Activated CD4-positive, alpha-beta T cell treated with anti-CD3 and anti-CD28 coated beads, Interleukin-2, amount 10 ng/mL, durations not matched to agents 7 days and 5 days (primary cell): Measurements from ENCODE around the gene ANKRD42. TPM values are rescaled to one million over a fixed set of nuclear protein-coding genes. Genes with fewer than 3 reads are reported as not detected.
"Not testable (repeated sequence)": the region's sequence is repeated elsewhere in the genome, so short reads cannot be mapped to it uniquely, and the experiment has no call there.

ENCODE experiments used
- CTCF ChIA-PET: fragments of 350-600 bp; sonication (Branson Sonifier 250); formaldehyde crosslinking; loops from one replicate; lab custom pipeline; 2021; ENCODE audit warnings: antibody characterized with exemption; lab: Charles Lee
- POLR2A ChIA-PET: fragments of 350-600 bp; sonication (Branson Sonifier 250); formaldehyde crosslinking; loops from one replicate; lab custom pipeline; 2021; ENCODE audit warnings: antibody characterized with exemption; lab: Charles Lee
- DNase-seq: peaks from one replicate; pipeline ENCODE4 v3.0.0-alpha.2; 2020
- H3K27ac Mint-ChIP-seq: one replicate; pipeline ENCODE4 v1.8.0; 2021; ENCODE audit warnings: mild to moderate bottlenecking, moderate library complexity, mixed read lengths
- H3K27me3 Mint-ChIP-seq: one replicate; pipeline ENCODE4 v1.8.0; 2021; ENCODE audit warnings: mixed read lengths
- H3K36me3 Mint-ChIP-seq: one replicate; pipeline ENCODE4 v1.8.0; 2021; ENCODE audit warnings: low read depth, mixed read lengths
- H3K4me1 Mint-ChIP-seq: one replicate; pipeline ENCODE4 v1.8.0; 2021; ENCODE audit warnings: mixed read lengths
- H3K4me3 Mint-ChIP-seq: one replicate; pipeline ENCODE4 v1.8.0; 2021; ENCODE audit warnings: mild to moderate bottlenecking, moderate library complexity, mixed read lengths
- H3K9me3 Mint-ChIP-seq: one replicate; pipeline ENCODE4 v1.8.0; 2021; ENCODE audit warnings: mixed read lengths
- total RNA-seq, 2 experiments: library from RNA; stranded (reverse); gene quantifications; one replicate each; pipeline ENCODE4 v1.2.3, GENCODE V29; 2021

ANKRD42 gene
- total RNA-seq, 2 experiments from 2014 or later: 1.8 to 2.2 TPM

DNA sequence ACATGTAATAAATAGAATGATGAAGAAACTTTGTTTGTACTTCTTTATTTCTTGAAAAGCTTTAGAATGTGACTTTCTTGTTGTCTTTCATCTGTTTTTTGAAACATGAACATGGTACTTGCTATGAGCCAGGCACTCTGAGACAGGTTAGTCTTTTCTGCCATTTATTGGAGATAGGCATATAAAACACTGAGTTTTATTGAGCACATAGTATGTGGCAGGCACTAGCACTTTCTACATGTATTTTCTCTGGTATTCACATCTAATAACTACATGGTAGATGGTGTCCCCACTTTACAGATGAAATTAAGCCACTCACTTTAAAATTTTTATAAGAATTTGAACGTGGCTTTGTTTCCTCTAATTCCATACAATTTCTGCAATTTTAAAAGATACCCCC is 7.7 kb upstream of the ANKRD42 start:
- no peak overlapping the region for H3K4me3 Mint-ChIP-seq
- DNase-seq: no peak
- POLR2A ChIA-PET: no interaction called here
- H3K27ac Mint-ChIP-seq: no peak overlapping the region
- CTCF ChIA-PET: interaction anchor here (0.9 kb wide), 1 partner anchor 13 kb away, joined by 4 read pairs; no protein-coding TSS in a partner anchor
- peaks cover 51% of the 10 kb centered on the region for H3K36me3 Mint-ChIP-seq
- H3K4me1 Mint-ChIP-seq: peaks cover 2% of the 10 kb centered on the region
- no peaks in the 10 kb centered on the region for H3K9me3 Mint-ChIP-seq
- H3K27me3 Mint-ChIP-seq: no peaks in the 10 kb centered on the region

DNA sequence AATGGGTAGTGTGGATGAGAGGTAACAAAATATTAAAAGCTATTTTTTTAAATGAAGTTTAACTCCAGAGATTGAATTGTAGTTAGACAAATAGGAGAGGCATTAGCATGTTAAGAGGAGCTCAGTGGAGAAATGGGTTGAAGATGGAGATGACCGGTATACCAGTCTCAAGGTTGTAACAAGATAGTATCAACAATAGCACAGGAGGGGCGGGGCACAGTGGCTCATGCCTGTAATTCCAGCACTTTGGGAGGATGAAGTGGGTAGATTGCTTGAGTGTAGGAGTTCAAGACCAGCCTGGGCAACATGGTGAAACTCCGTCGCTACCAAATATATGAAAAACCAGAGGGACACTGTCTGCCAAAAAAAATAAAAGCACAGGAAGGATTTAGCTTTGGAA is 6.0 kb upstream of the ANKRD42 start:
- H3K4me1 Mint-ChIP-seq: peaks cover 9% of the 10 kb centered on the region
- H3K27me3 Mint-ChIP-seq: no peaks in the 10 kb centered on the region
- no peak for DNase-seq
- H3K27ac Mint-ChIP-seq: no peak overlapping the region
- H3K4me3 Mint-ChIP-seq: no peak overlapping the region
- ChIA-PET POLR2A (no interaction called here), CTCF (interaction anchor here (0.5 to 1.0 kb wide), 3 partner anchors 14 to 19 kb away, joined by 3 to 7 read pairs (median 4); no protein-coding TSS in a partner anchor)
- no peaks in the 10 kb centered on the region for H3K9me3 Mint-ChIP-seq
- H3K36me3 Mint-ChIP-seq: peaks cover 44% of the 10 kb centered on the region

DNA sequence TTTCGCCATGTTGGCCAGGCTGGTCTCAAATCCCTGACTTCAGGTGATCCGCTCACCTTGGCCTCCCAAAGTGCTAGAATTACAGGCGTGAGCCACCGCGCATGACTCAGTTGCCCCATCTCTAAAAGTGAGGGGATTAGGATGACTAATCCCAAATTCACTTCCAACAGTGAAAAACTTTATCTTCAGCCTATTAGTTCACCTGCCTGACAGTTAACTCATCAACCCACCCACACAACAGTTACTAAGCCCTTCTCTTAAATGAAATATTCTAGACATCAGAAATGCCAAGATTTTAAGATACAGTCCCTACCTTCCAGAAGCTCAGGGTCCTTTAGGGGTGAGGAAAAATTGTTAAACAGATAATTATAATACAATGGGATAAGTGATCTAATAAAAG is 2.0 kb upstream of the ANKRD42 start:
- POLR2A ChIA-PET: no interaction called here
- no peak for DNase-seq
- H3K9me3 Mint-ChIP-seq: no peaks in the 10 kb centered on the region
- H3K27ac Mint-ChIP-seq: no peak overlapping the region
- H3K27me3 Mint-ChIP-seq: no peaks in the 10 kb centered on the region
- peaks cover 23% of the 10 kb centered on the region for H3K36me3 Mint-ChIP-seq
- CTCF ChIA-PET: interaction anchor here (0.9 kb wide), 1 partner anchor 11 kb away, joined by 5 read pairs; no protein-coding TSS in a partner anchor
- peaks cover 35% of the 10 kb centered on the region for H3K4me1 Mint-ChIP-seq
- peak overlapping the region; percentile 1 for H3K4me3 Mint-ChIP-seq

DNA sequence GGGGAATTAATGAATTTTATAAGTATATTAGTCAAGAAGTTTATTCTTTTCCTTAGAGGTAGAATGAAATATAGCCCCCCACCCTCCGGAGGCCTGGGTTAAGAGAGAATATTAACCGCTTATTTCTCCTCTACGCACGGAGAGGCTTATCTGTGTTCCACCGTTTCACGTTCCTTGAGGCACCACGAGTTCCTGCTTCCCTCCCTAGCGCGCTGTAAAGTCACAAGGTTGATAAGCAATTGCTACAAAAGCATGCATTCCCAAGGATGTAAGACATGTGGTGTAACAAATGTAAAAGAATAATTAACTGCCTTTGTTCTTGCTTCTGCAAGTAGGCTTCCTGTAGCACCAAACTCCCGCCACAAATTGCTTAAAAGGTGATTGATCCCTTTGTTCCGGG is 1.5 kb upstream of the ANKRD42 start:
- POLR2A ChIA-PET: no interaction called here
- Mint-ChIP-seq H3K4me1 (peaks cover 35% of the 10 kb centered on the region), H3K27ac (no peak overlapping the region), H3K4me3 (peak overlapping the region; percentile 96), H3K9me3 (no peaks in the 10 kb centered on the region), H3K36me3 (peaks cover 20% of the 10 kb centered on the region), H3K27me3 (no peaks in the 10 kb centered on the region)
- CTCF ChIA-PET: no interaction called here
- no peak for DNase-seq

- peak overlapping the region; percentile 94 for H3K27ac Mint-ChIP-seq
- H3K4me1 Mint-ChIP-seq: peaks cover 35% of the 10 kb centered on the region
- ChIA-PET POLR2A (no interaction called here), CTCF (interaction anchor here (1.5 kb wide), 1 partner anchor 25 kb away, joined by 3 read pairs; no protein-coding TSS in a partner anchor)
- H3K9me3 Mint-ChIP-seq: no peaks in the 10 kb centered on the region
- no peaks in the 10 kb centered on the region for H3K27me3 Mint-ChIP-seq
- H3K36me3 Mint-ChIP-seq: peaks cover 14% of the 10 kb centered on the region
- DNase-seq: no peak
- H3K4me3 Mint-ChIP-seq: peak overlapping the region; percentile 96
Observed at GRCh38 chr11:83192606-83193245, 786 bp upstream of the ANKRD42 start.

DNA sequence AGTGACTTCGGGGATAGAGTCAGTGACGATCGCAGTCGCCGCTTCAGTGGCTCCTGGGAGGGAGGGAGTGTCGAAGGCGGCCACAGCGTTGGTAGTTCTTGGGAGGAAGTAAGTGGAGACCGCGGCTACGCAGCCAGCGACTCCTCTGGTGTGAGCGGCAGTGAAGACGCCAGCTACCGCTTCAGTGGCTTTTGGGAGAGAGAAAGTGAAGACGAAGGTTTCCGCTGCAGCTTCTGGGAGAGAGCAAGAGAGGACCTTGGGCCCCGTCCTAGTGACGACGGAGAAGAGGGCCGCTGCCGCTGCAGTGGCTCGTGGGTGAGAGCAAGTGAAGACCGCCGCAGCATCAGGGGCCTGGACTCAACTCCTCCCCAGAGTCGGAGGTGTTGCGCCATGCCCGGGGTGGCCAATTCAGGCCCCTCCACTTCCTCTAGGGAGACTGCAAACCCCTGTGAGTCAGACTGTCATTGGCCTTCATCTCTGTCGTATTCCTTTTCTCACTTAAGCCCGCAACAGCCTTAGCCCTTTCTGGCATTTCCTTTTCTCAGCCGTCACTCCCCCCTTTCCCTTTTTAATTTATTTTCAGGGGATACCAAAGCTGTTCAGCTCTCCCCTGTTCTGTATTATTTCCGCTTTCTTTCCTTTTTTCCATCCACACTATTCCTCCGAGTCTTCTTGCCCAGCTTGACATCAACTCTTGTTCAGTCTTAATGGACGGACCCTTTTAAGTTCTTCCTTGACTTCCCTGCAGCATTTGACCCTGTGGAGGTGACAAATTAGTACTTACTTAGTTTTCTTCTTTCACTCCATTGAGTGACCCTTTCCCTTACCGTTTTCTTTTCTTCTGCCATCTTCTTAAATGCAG is 1.0 kb downstream of the ANKRD42 start:
- ChIA-PET POLR2A (interaction anchor here (0.6 kb wide), 1 partner anchor 52 kb away, joined by 3 read pairs; no protein-coding TSS in a partner anchor), CTCF (interaction anchor here (1.2 to 1.5 kb wide), 3 partner anchors 9 to 31 kb away, joined by 3 read pairs; no protein-coding TSS in a partner anchor)
- no peaks in the 10 kb centered on the region for H3K9me3 Mint-ChIP-seq

GRCh38 chr11:83195143-83195466 is 1.6 kb downstream of the ANKRD42 start:
- no peak for DNase-seq
- Mint-ChIP-seq H3K36me3 (peaks cover 9% of the 10 kb centered on the region), H3K27me3 (no peaks in the 10 kb centered on the region), H3K4me1 (peaks cover 35% of the 10 kb centered on the region), H3K4me3 (peak overlapping the region; percentile 96), H3K9me3 (no peaks in the 10 kb centered on the region), H3K27ac (peak overlapping the region; percentile 94)
- ChIA-PET CTCF (interaction anchor here (1.2 kb wide), 1 partner anchor 8 kb away, joined by 3 read pairs; no protein-coding TSS in a partner anchor), POLR2A (no interaction called here)

More for the DNA sequence above, 1.0 kb downstream of the ANKRD42 start:
- Mint-ChIP-seq H3K36me3 (peaks cover 11% of the 10 kb centered on the region), H3K4me1 (peaks cover 35% of the 10 kb centered on the region), H3K27me3 (no peaks in the 10 kb centered on the region), H3K27ac (peak overlapping the region; percentile 94), H3K4me3 (peak overlapping the region; percentile 96)
- DNase-seq: peak; percentile 74

DNA sequence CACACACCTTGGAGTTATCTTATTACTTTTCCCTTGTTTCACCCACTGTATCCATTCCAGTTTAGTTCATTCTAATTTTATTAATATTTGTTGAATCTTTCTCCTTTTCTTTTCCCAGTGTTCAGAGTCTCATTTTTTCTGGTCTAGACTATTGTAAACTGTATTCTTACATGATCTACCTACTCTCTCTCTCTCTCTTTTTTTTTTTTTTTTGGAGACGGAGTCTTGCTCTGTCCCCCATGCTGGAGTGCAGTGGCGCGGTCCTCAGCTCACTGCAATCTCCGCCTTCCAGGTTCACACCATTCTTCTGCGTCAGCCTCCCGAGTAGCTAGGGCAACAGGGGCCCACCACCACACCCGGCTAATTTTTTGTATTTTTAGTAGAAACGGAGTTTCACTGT is 2.1 kb downstream of the ANKRD42 start:
- peaks cover 7% of the 10 kb centered on the region for H3K36me3 Mint-ChIP-seq
- no peak for DNase-seq
- no peak overlapping the region for H3K4me3 Mint-ChIP-seq
- no peak overlapping the region for H3K27ac Mint-ChIP-seq
- CTCF ChIA-PET: interaction anchor here (0.7 to 1.2 kb wide), 2 partner anchors 8 to 233 kb away, joined by 3 to 4 read pairs; no protein-coding TSS in a partner anchor
- no peaks in the 10 kb centered on the region for H3K9me3 Mint-ChIP-seq
- POLR2A ChIA-PET: no interaction called here
- peaks cover 35% of the 10 kb centered on the region for H3K4me1 Mint-ChIP-seq
- H3K27me3 Mint-ChIP-seq: no peaks in the 10 kb centered on the region

- H3K36me3 Mint-ChIP-seq: no peaks in the 10 kb centered on the region
- ChIA-PET POLR2A (no interaction called here), CTCF (interaction anchor here (1.0 kb wide), 2 partner anchors 11 to 16 kb away, joined by 3 to 4 read pairs; no protein-coding TSS in a partner anchor)
- H3K9me3 Mint-ChIP-seq: no peaks in the 10 kb centered on the region
- peaks cover 7% of the 10 kb centered on the region for H3K4me1 Mint-ChIP-seq
- DNase-seq: no peak
- no peak overlapping the region for H3K4me3 Mint-ChIP-seq
- no peaks in the 10 kb centered on the region for H3K27me3 Mint-ChIP-seq
- no peak overlapping the region for H3K27ac Mint-ChIP-seq
Observed at GRCh38 chr11:83200035-83200434, 6.5 kb downstream of the ANKRD42 start.

DNA sequence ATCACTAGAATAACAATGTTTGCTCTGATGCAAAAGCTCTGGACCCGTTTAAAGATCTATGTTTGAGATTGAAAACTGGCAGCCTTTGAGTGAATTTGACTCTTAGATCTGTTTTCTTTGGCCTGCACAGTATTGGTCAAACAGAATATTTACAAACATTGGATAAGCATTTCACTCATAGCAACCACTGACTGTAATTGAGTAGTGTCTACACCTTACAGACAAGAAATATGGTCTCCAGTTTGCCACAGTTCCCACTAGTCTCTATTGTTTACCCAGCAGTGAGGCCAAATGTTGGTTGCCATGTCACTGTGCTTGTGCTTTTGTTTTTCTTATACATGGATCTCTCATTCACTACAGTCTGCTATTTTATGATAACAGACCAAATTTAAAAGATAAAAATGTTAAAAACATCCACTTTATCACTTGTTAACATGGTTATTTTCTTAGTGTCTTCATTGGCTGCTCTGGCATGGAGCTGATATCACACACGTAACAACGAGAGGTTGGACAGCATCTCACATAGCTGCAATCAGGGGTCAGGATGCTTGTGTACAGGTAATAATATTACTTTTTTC is 12.2 kb downstream of the ANKRD42 start:
- Mint-ChIP-seq H3K27ac (no peak overlapping the region), H3K9me3 (no peaks in the 10 kb centered on the region), H3K36me3 (no peaks in the 10 kb centered on the region), H3K4me1 (no peaks in the 10 kb centered on the region), H3K4me3 (no peak overlapping the region), H3K27me3 (no peaks in the 10 kb centered on the region)
- no peak for DNase-seq
- ChIA-PET POLR2A (no interaction called here), CTCF (no interaction called here)

DNA sequence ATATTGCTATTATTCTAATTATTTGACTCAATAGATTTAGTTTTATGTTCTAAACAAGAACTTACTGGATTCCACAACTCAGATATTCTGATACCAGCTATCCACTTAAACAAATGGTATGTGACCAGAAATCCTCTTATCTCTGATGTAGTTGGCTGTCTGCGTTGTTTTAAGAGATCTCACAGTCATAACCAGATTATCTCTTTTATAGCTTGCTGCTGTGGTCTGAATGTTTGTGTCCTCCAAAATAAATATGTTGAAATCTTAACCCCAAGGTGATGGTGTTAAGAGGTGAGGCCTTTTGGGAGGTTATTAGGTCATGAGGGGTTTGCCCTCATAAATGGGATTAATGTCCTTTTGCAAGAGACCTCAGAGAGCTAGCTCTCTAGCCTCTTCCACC is 12.7 kb downstream of the ANKRD42 start:
- CTCF ChIA-PET: interaction anchor here (0.8 kb wide), 1 partner anchor 44 kb away, joined by 4 read pairs; no protein-coding TSS in a partner anchor
- Mint-ChIP-seq H3K4me3 (no peak overlapping the region), H3K36me3 (no peaks in the 10 kb centered on the region), H3K27me3 (no peaks in the 10 kb centered on the region), H3K27ac (no peak overlapping the region), H3K9me3 (no peaks in the 10 kb centered on the region), H3K4me1 (no peaks in the 10 kb centered on the region)
- POLR2A ChIA-PET: no interaction called here
- DNase-seq: no peak

- H3K9me3 Mint-ChIP-seq, H3K4me3 Mint-ChIP-seq, H3K27ac Mint-ChIP-seq, H3K4me1 Mint-ChIP-seq, DNase-seq, H3K27me3 Mint-ChIP-seq, POLR2A ChIA-PET, H3K36me3 Mint-ChIP-seq: not testable (repeated sequence)
- CTCF ChIA-PET: interaction anchor here (0.8 to 1.3 kb wide), 2 partner anchors 8 to 43 kb away, joined by 3 to 4 read pairs; no protein-coding TSS in a partner anchor
Observed at GRCh38 chr11:83206771-83207382, 13.4 kb downstream of the ANKRD42 start.
